Astrocyte (in vitro differentiated cells and primary cell): ENCODE data around the gene VAT1L. TPM values are rescaled to one million over a fixed set of nuclear protein-coding genes. Genes with fewer than 3 reads are reported as not detected.
"Not testable (repeated sequence)": the region's sequence is repeated elsewhere in the genome, so short reads cannot be mapped to it uniquely, and the experiment has no call there.

Experiments used
- DNase-seq: peaks from one replicate; pipeline ENCODE4 v3.0.0-alpha.2; 2010; ENCODE audit warnings: low read depth
- FAIRE-seq: peaks from 2 replicates; lab custom pipeline; 2011; peaks lifted over from hg19 to GRCh38; lab: Jason Lieb, UNC
- H2AFZ ChIP-seq: 2 replicates; pipeline ENCODE4 v1.6.0; 2012; ENCODE audit warnings: low read depth, low read length, inconsistent platforms
- H3K27ac ChIP-seq: 2 replicates; pipeline ENCODE4 v1.5.1; 2011; ENCODE audit warnings: low read depth, low read length, inconsistent platforms
- H3K27me3 ChIP-seq: 2 replicates; pipeline ENCODE4 v1.6.0; 2011; ENCODE audit warnings: low read length, inconsistent platforms; ENCODE audit not compliant: insufficient read depth
- H3K36me3 ChIP-seq: 2 replicates; pipeline ENCODE4 v1.5.1; 2011; ENCODE audit warnings: low read length, inconsistent platforms; ENCODE audit not compliant: insufficient read depth
- H3K4me1 ChIP-seq: 2 replicates; pipeline ENCODE4 v1.5.1; 2011; ENCODE audit warnings: low read length, inconsistent platforms; ENCODE audit not compliant: insufficient read depth
- H3K4me2 ChIP-seq: 2 replicates; pipeline ENCODE4 v1.6.0; 2012; ENCODE audit warnings: low read length, inconsistent platforms
- H3K4me3 ChIP-seq: 2 replicates; pipeline ENCODE4 v1.5.1; 2011; ENCODE audit warnings: low read depth, mild to moderate bottlenecking, low read length, inconsistent platforms; ENCODE audit not compliant: insufficient read depth
- H3K79me2 ChIP-seq: 2 replicates; pipeline ENCODE4 v1.6.0; 2012; ENCODE audit warnings: mild to moderate bottlenecking, low read length, inconsistent platforms; ENCODE audit not compliant: insufficient read depth
- H3K9ac ChIP-seq: 2 replicates; pipeline ENCODE4 v1.6.0; 2012; ENCODE audit warnings: mild to moderate bottlenecking, low read length, inconsistent platforms
- H3K9me3 ChIP-seq: 2 replicates; pipeline ENCODE4 v1.5.1; 2012; ENCODE audit warnings: low read depth, mild to moderate bottlenecking, low read length, inconsistent platforms; ENCODE audit not compliant: insufficient read depth
- H4K20me1 ChIP-seq: 2 replicates; pipeline ENCODE4 v1.6.0; 2012; ENCODE audit warnings: low read length, inconsistent platforms; ENCODE audit not compliant: insufficient read depth
- H3K27ac Mint-ChIP-seq: one replicate; pipeline ENCODE4 v1.8.0; 2021; ENCODE audit warnings: mild to moderate bottlenecking, mixed read lengths; ENCODE audit not compliant: unreplicated experiment
- H3K27me3 Mint-ChIP-seq: one replicate; pipeline ENCODE4 v1.8.0; 2021; ENCODE audit warnings: low read depth, mixed read lengths; ENCODE audit not compliant: unreplicated experiment
- H3K36me3 Mint-ChIP-seq: one replicate; pipeline ENCODE4 v1.8.0; 2021; ENCODE audit warnings: low read depth, mixed read lengths; ENCODE audit not compliant: unreplicated experiment
- H3K4me1 Mint-ChIP-seq: one replicate; pipeline ENCODE4 v1.8.0; 2021; ENCODE audit warnings: low read depth, mixed read lengths; ENCODE audit not compliant: unreplicated experiment
- H3K4me3 Mint-ChIP-seq: one replicate; pipeline ENCODE4 v1.8.0; 2021; ENCODE audit warnings: mild to moderate bottlenecking, moderate library complexity, mixed read lengths; ENCODE audit not compliant: unreplicated experiment
- H3K9me3 Mint-ChIP-seq: one replicate; pipeline ENCODE4 v1.8.0; 2021; ENCODE audit warnings: mild to moderate bottlenecking, mixed read lengths; ENCODE audit not compliant: unreplicated experiment
- CTCF ChIP-seq: IDR thresholded peaks from 2 replicates; pipeline ENCODE4 v1.5.1; 2011; ENCODE audit warnings: low read depth, mild to moderate bottlenecking, inconsistent platforms, low read length, moderate library complexity; ENCODE audit not compliant: insufficient read depth
- EZH2 ChIP-seq: IDR thresholded peaks from 2 replicates; pipeline ENCODE4 v1.6.1; 2012; ENCODE audit warnings: mild to moderate bottlenecking, low read length, inconsistent platforms; ENCODE audit not compliant: insufficient read depth
- total RNA-seq: library from RNA; stranded (reverse); gene quantifications from 2 replicates; pipeline ENCODE4 v1.2.1, GENCODE V29; 2021

The VAT1L gene
- total RNA-seq, 1 donor from 2014 or later: 3.3 TPM

- no peaks in the 10 kb centered on the region for H3K27me3 ChIP-seq
- Mint-ChIP-seq H3K9me3 (peaks cover 6% of the 10 kb centered on the region), H3K4me3 (no peak overlapping the region), H3K4me1 (peaks cover 17% of the 10 kb centered on the region), H3K27me3 (no peaks in the 10 kb centered on the region), H3K27ac (no peak overlapping the region), H3K36me3 (no peaks in the 10 kb centered on the region)
- DNase-seq: no peak
- no peak overlapping the region for H3K9ac ChIP-seq
- FAIRE-seq: no peak
- H3K79me2 ChIP-seq: no peaks in the 10 kb centered on the region
- H3K27ac ChIP-seq: no peak overlapping the region
- H4K20me1 ChIP-seq: no peaks in the 10 kb centered on the region
- peaks cover 9% of the 10 kb centered on the region for H3K4me1 ChIP-seq
- no peaks in the 10 kb centered on the region for H3K9me3 ChIP-seq
- no peak overlapping the region for H3K4me3 ChIP-seq
- H2AFZ ChIP-seq: no peak overlapping the region
- no peaks in the 10 kb centered on the region for H3K36me3 ChIP-seq
- TF ChIP-seq CTCF (no peak), EZH2 (no peak)
- H3K4me2 ChIP-seq: no peak overlapping the region
Measured at GRCh38 chr16:77989846-77990245, 201.5 kb downstream of the VAT1L start.

- Histone ChIP-seq H3K4me1 (peaks cover 9% of the 10 kb centered on the region), H3K27ac (no peak overlapping the region), H3K4me2 (no peak overlapping the region), H3K27me3 (no peaks in the 10 kb centered on the region), H3K79me2 (no peaks in the 10 kb centered on the region), H4K20me1 (no peaks in the 10 kb centered on the region), H3K36me3 (no peaks in the 10 kb centered on the region), H2AFZ (no peak overlapping the region), H3K4me3 (no peak overlapping the region), H3K9ac (no peak overlapping the region), H3K9me3 (peaks cover 6% of the 10 kb centered on the region)
- Mint-ChIP-seq H3K4me1 (peaks cover 17% of the 10 kb centered on the region), H3K27me3 (no peaks in the 10 kb centered on the region), H3K9me3 (peaks cover 17% of the 10 kb centered on the region), H3K27ac (no peak overlapping the region), H3K36me3 (peaks cover under 1% of the 10 kb centered on the region), H3K4me3 (no peak overlapping the region)
- no peak for TF ChIP-seq EZH2
- no peak for TF ChIP-seq CTCF
- no peak for DNase-seq
- no peak for FAIRE-seq
Measured at GRCh38 chr16:77991701-77992100, 203.3 kb downstream of the VAT1L start.

GRCh38 chr16:77992381-77992780, 204.0 kb downstream of the VAT1L start:
- not testable (repeated sequence) for H3K4me3 Mint-ChIP-seq, H3K79me2 ChIP-seq, H3K36me3 Mint-ChIP-seq, H3K4me3 ChIP-seq, H3K36me3 ChIP-seq, FAIRE-seq, H3K4me2 ChIP-seq, H3K9me3 ChIP-seq, H4K20me1 ChIP-seq, H3K9ac ChIP-seq, DNase-seq, H2AFZ ChIP-seq, H3K27me3 Mint-ChIP-seq, H3K27me3 ChIP-seq, H3K27ac ChIP-seq, H3K4me1 ChIP-seq
- H3K9me3 Mint-ChIP-seq: peaks cover 21% of the 10 kb centered on the region
- H3K27ac Mint-ChIP-seq: peak overlapping the region; percentile 20
- peaks cover 17% of the 10 kb centered on the region for H3K4me1 Mint-ChIP-seq
